DOHH2 (cell line): ENCODE data around the gene DDR1.
"Not testable (repeated sequence)": the region's sequence is repeated elsewhere in the genome, so short reads cannot be mapped to it uniquely, and the experiment has no call there.

Experiments used
- H3F3A ChIP-seq: fragments of 200-600 bp; sonication (generic), shearing (Covaris generic); 2 replicates; pipeline ENCODE4 v1.6.0; 2016; ENCODE audit warnings: antibody characterized with exemption, mild to moderate bottlenecking; ENCODE audit not compliant: control insufficient read depth, insufficient read depth
- H3K27ac ChIP-seq: fragments of 200-600 bp; sonication (generic); 2 replicates; pipeline ENCODE4 v1.5.1; 2014; ENCODE audit warnings: low read depth, mild to moderate bottlenecking, low read length, moderate library complexity
- H3K27me3 ChIP-seq: fragments of 200-600 bp; sonication (generic); 2 replicates; pipeline ENCODE4 v1.6.1; 2014; ENCODE audit warnings: mild to moderate bottlenecking, low read length, mixed read lengths; ENCODE audit not compliant: control insufficient read depth
- H3K36me3 ChIP-seq: fragments of 200-600 bp; sonication (generic); 2 replicates; pipeline ENCODE4 v1.6.1; 2014; ENCODE audit warnings: mild to moderate bottlenecking, low read length, moderate library complexity, mixed read lengths; ENCODE audit not compliant: control insufficient read depth
- H3K4me1 ChIP-seq: fragments of 200-600 bp; sonication (generic); 2 replicates; pipeline ENCODE4 v1.6.1; 2014; ENCODE audit warnings: mild to moderate bottlenecking, low read length, mixed read lengths; ENCODE audit not compliant: control insufficient read depth
- H3K4me2 ChIP-seq: fragments of 200-600 bp; sonication (generic); 2 replicates; pipeline ENCODE4 v1.6.0; 2014; ENCODE audit warnings: mild to moderate bottlenecking, low read length, moderate library complexity
- H3K4me3 ChIP-seq: fragments of 200-600 bp; sonication (generic); 2 replicates; pipeline ENCODE4 v1.5.1; 2014; ENCODE audit warnings: mild to moderate bottlenecking, low read length, mixed read lengths
- H3K79me2 ChIP-seq: fragments of 200-600 bp; sonication (generic); 2 replicates; pipeline ENCODE4 v1.6.1; 2014; ENCODE audit warnings: mild to moderate bottlenecking, low read length, mixed read lengths; ENCODE audit not compliant: control insufficient read depth
- H3K9me2 ChIP-seq: fragments of 200-600 bp; sonication (generic); replicated peaks from 2 replicates; pipeline ENCODE4 v1.6.1; 2014; ENCODE audit warnings: mild to moderate bottlenecking, low read length, mixed read lengths; ENCODE audit not compliant: control insufficient read depth
- H3K9me3 ChIP-seq: fragments of 200-600 bp; sonication (generic); 2 replicates; pipeline ENCODE4 v1.6.1; 2014; ENCODE audit warnings: antibody characterized with exemption, low read length, mixed read lengths; ENCODE audit not compliant: control insufficient read depth, insufficient read depth
- H4K20me1 ChIP-seq: fragments of 200-600 bp; sonication (generic); 2 replicates; pipeline ENCODE4 v1.6.0; 2014; ENCODE audit warnings: low read depth, mild to moderate bottlenecking, antibody characterized with exemption, low read length, moderate library complexity; ENCODE audit not compliant: control insufficient read depth, insufficient read depth
- CTCF ChIP-seq: fragments of 200-600 bp; sonication (generic); IDR thresholded peaks from one replicate; pipeline ENCODE4 v1.5.1; 2014; ENCODE audit warnings: antibody characterized with exemption, mild to moderate bottlenecking, low read depth, low read length; ENCODE audit not compliant: poor library complexity, severe bottlenecking
- EZH2phosphoT487 ChIP-seq: fragments of 200-600 bp; sonication (generic); IDR thresholded peaks from 2 replicates; pipeline ENCODE4 v1.6.1; 2017; ENCODE audit warnings: borderline replicate concordance, mild to moderate bottlenecking, antibody characterized with exemption, low read length, moderate library complexity, mixed read lengths

Gene DDR1

DNA sequence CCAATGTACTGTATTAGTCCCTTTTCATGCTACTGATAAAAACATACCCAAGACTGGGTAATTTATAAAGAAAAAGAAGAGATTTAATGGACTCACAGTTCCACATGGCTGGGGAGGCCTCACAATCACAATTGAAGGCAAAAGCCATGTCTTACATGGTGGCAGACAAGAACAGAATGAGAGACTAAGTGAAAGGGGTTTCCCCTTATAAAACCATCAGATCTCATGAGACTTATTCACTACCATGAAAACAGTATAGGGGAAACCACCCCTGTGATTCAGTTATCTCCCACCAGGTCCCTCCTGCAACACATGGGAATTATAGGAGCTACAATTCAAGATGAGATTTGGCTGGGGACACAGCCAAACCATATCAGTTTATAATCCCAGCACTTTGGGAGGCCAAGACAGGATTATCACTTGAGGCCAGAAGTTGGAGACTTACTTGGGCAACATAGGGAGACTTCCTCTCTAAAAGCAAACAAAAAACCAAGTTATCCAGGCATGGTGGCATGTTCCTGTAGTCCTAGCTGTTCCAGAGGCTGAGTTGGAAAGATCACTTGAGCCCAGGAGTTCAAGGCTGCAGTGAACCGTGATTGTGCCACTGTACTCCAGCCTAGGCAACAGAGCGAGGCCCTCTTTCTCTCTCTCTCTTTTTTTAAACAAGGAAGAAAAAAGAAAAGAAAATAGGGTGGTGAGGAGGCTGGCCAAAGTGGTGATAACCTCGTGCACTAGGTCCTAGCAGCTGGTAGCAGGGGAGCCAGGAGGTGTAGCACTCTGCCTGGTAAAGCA lies 22.9 kb upstream of the DDR1 start:
- Histone ChIP-seq H4K20me1 (no peaks in the 10 kb centered on the region), H3K4me1 (peaks cover 13% of the 10 kb centered on the region), H3K36me3 (no peaks in the 10 kb centered on the region), H3K4me2 (no peak overlapping the region), H3K9me2 (no peaks in the 10 kb centered on the region), H3F3A (no peaks in the 10 kb centered on the region), H3K27me3 (peaks cover 3% of the 10 kb centered on the region; the same call in 1 of the 2 replicates), H3K27ac (no peak overlapping the region), H3K79me2 (no peaks in the 10 kb centered on the region), H3K4me3 (no peak overlapping the region), H3K9me3 (peaks cover 8% of the 10 kb centered on the region; the same call in 1 of the 2 replicates)
- TF ChIP-seq CTCF (no peak), EZH2phosphoT487 (no peak)

DNA sequence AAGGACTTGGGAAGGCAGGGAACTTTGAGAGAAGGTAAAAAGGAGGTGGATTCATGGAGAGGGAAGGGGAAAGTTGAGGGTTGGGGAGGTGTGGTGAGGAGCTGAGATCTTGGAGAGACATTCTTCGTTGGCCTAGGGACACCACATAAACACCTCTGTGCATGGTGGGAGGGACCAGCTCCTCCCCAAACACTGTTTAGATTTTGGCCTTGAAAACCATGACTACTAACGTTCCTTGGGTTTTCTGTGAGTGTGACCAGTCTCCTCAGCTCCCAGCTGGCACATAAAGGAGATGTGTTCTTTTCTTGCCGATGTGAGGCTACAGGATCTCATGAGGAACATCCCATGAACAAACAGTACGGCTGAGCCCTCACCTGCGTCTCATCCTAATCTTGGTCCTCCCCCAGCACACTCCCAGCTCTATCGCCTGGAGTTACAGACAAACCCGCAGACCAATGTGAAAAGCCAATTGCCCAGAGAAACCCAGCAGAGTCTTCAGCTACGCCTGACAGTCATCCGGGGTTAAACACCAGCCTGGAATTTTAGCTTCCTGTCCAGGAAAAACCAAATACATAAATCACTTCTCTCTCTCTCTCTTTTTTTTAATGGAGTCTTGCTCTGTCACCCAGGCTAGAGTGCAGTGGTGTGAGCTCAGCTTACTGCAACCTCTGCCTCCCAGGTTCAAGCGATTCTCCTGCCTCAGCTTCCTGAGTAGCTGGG lies 22.0 kb upstream of the DDR1 start:
- Histone ChIP-seq H3K79me2 (no peaks in the 10 kb centered on the region), H3K9me2 (no peaks in the 10 kb centered on the region), H3K4me2 (no peak overlapping the region), H3F3A (no peaks in the 10 kb centered on the region), H3K4me3 (no peak overlapping the region), H4K20me1 (no peaks in the 10 kb centered on the region), H3K9me3 (peaks cover 8% of the 10 kb centered on the region; the same call in 1 of the 2 replicates), H3K27ac (no peak overlapping the region), H3K4me1 (peaks cover 7% of the 10 kb centered on the region), H3K27me3 (peaks cover 3% of the 10 kb centered on the region; the same call in 1 of the 2 replicates), H3K36me3 (no peaks in the 10 kb centered on the region)
- no peak for TF ChIP-seq EZH2phosphoT487
- TF ChIP-seq CTCF = no peak

GRCh38 chr6:30864325-30864724 lies 20.0 kb upstream of the DDR1 start:
- H4K20me1 ChIP-seq = no peaks in the 10 kb centered on the region
- no peaks in the 10 kb centered on the region for H3K9me2 ChIP-seq
- H3K36me3 ChIP-seq = no peaks in the 10 kb centered on the region
- no peak for TF ChIP-seq CTCF
- TF ChIP-seq EZH2phosphoT487 = no peak
- peaks cover 8% of the 10 kb centered on the region; the same call in 1 of the 2 replicates for H3K9me3 ChIP-seq
- no peak overlapping the region for H3K27ac ChIP-seq
- H3K4me1 ChIP-seq = no peaks in the 10 kb centered on the region
- H3K79me2 ChIP-seq = no peaks in the 10 kb centered on the region
- H3K4me2 ChIP-seq = no peak overlapping the region
- H3K27me3 ChIP-seq = peaks cover 3% of the 10 kb centered on the region; the same call in 1 of the 2 replicates
- H3F3A ChIP-seq = no peaks in the 10 kb centered on the region
- H3K4me3 ChIP-seq = no peak overlapping the region

DNA sequence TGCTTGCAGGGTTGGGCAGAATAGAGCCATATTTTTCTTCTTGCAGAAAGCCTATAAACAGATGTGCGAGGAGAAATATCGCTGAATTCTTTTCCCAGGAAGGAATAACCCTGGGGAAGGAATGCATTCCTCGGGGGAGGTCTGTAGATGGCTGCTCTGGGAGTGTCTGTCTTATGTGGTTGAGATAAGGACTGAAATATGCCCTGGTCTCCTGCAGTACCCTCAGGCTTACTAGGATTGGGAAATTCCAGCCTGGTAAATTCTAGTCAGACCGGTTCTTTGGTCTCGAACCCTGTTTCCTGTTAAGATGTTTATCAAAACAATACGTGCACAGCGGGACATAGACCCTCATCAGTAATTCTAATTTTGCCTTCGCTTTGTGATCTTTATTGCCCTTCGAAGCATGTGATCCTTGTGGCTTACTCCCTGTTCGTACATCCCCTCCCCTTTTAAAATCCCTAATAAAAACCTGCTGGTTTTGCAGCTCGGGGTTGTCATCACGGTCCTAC lies 15.0 kb upstream of the DDR1 start:
- H3K4me1 ChIP-seq, H3K4me2 ChIP-seq, H3K4me3 ChIP-seq, H4K20me1 ChIP-seq, H3K9me2 ChIP-seq, H3F3A ChIP-seq, H3K36me3 ChIP-seq, H3K79me2 ChIP-seq, H3K9me3 ChIP-seq, H3K27ac ChIP-seq, H3K27me3 ChIP-seq: not testable (repeated sequence)
